HL-60/S4 treated with retinoic acid at 250 ng/mL for 4 days and 3 days (cell line): Measurements from ENCODE around the gene ENTPD7.
"Not testable (repeated sequence)": the region's sequence is repeated elsewhere in the genome, so short reads cannot be mapped to it uniquely, and the experiment has no call there.

ENCODE experiments used
- in situ Hi-C: fragments of 300-500 bp; cut with MboI; formaldehyde crosslinking; loops from 2 replicates; pipeline ENCODE4 v1.7.0; 2022; ENCODE audit warnings: low sequenced_read_pairs

The ENTPD7 gene

DNA sequence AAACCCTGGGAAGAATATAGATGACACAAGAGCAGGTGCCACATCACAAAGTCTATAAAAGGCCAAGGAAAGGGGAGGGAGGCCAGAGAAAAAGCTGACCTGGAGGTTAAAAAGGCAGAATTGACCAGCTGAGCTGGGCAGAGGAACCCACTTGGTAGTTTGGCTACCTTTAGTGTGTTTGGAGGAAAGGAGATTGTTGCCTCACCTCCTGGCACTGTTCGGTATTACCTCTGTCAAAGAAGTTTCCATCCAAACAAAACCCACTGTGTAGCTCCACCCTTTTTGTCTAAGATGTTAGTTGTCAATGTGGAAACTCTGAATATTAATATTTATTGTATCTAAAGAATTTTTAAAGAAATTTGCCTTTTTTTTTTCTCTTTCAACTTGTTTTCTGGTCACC, 23.4 kb downstream of the ENTPD7 start:
- in situ Hi-C loops = no loop called here

DNA sequence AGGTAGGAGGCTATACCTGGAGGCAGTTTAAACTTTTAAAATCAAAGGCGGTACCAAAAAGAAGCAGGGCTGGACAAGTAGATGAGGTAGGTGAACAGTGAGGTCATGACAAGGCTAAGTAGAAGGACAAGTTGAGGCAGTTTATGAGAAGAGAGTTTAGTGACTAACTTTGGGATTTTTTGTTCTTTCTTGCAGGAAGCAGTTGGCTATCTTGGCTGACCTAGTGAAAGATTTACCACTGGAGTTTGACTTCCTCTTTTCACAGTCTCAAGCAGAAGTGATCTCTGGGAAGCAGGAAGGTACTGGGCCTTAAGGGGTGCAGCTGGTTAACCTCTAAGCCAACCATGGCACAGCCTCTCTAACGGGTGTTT, 26.3 kb downstream of the ENTPD7 start:
- in situ Hi-C loops = no loop called here

DNA sequence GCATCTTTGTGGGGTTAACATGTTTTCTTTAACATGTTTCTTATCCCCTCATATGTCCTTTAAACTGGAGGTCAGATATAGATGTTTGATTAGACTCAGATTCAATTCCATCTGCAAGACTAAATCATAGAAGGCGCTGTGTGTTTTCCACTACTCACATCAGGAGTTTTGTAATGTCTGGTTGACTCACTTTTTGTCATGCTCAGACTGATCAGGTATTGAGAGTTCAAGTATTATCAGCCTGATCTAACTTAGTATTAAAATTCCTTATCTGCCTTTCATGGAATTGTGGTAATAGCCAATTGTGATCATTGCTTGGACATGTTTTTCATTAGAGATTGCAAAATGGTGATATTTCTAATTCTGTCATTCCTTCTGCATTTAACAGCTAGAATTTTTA, 30.2 kb downstream of the ENTPD7 start:
- in situ Hi-C loops = no loop called here

DNA sequence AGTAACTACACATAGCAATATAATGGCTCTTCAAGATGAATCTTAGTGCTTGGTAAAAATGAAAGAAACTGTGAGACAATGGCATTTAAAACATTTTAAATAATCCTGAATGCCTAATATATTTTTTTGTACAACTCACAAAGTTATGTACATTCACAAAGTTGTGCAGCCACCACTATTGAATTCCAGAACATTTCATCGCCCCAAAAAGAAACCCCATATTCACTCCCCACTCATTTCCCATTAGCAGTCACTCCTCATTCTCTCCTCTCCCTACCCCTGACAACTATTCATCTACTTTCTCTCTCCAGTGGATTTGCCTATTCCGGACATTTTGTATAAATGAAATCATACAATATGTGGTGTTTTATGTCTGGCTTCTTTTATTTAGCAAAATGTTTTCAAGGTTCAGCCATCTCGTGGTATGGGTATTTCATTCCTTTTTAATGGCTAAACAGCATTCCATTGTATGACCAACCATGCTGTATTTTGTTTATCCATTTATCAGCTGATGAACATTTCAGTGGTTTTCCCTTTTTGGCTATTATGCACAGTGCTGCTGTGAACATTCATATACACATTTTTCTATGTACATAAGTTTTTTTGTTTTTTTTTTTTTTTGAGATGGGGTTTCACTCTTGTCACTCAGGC, 34.7 kb downstream of the ENTPD7 start:
- in situ Hi-C loops = no loop called here

DNA sequence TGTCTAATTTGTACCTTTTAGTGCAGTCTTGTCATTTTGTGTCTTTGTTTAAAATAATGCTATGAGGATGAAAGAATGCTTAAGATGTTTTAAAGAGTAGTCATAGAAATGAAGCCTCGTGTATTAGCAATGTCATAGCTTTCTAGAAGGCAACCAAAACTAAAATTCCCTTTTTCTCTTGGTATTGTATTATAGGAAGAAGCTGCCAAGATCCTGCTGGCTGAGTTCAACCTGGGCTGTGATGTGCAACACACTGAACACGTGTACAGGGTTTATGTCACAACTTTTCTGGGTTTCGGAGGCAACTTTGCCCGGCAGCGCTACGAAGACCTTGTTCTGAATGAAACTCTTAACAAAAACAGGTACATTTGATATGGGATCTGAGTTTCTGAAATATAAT, 36.5 kb downstream of the ENTPD7 start:
- in situ Hi-C loops = no loop called here

DNA sequence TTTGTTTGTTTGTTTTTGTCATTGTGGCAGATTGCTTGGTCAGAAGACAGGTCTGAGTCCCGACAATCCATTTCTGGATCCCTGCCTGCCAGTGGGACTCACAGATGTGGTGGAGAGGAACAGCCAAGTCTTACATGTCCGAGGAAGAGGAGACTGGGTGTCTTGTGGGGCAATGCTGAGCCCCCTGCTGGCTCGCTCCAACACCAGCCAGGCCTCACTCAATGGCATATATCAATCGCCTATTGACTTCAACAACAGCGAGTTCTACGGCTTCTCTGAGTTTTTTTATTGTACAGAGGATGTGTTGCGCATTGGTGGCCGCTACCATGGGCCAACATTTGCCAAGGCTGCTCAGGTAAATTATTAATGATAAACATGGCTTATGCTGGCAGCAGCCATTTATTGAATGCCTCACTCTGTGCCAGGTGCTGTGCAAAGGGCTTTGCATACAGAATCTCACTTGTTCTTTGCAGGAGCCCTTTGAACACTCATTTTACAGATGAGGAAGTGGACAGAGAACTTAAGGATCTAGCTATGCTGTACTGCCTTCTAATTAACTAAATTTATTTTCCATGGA, 39.3 kb downstream of the ENTPD7 start:
- in situ Hi-C loops = no loop called here

DNA sequence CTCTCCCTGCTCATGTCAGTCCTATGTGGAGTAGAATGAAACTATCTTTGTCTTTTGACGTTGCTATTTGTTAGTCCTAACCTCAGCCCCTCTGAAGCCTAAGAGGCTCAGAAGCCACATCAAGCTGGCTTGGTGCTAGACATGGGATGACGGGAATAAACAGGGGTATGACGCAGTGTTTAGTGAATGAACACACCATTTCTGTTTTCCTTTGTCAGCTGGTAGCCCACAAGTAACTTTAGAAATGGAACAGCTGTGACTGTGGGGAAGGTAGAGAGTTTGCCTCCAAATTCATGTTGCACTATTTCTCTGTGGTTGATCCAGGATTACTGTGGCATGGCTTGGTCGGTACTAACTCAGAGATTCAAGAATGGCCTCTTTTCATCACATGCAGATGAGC, 41.3 kb downstream of the ENTPD7 start:
- in situ Hi-C loops = loop anchor here (25.0 kb wide), 1 partner anchor 263 kb away; the partner anchor contains the start of gene GOT1

DNA sequence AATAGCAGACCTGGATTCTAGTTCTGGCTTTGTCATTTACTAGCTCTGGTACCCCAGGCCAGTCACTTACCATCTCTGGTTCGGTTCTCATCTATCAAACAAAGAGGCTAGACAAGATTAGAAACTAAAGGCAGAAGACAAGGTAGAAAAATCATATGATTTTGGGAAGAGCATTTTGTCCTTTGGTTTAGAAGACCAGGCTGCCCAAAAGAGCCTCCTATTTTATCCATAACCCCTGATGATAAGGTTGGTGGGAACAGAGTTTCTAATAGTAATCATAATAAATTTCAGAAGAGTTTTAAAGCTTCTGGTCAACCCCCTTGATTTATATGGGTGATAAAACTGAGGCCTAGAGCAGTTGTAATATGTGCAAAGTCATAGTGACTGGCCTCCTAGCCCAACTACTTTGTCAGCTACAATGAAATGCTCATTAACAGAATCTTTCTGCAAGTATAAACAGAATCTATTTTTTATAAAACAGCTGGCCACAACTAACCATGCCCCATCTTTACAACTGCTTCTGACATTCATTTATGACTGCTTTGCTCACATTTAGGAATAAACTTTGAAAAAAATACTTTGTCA, 49.2 kb downstream of the ENTPD7 start:
- in situ Hi-C loops = loop anchor here (25.0 kb wide), 1 partner anchor 271 kb away; the partner anchor contains the start of gene GOT1

DNA sequence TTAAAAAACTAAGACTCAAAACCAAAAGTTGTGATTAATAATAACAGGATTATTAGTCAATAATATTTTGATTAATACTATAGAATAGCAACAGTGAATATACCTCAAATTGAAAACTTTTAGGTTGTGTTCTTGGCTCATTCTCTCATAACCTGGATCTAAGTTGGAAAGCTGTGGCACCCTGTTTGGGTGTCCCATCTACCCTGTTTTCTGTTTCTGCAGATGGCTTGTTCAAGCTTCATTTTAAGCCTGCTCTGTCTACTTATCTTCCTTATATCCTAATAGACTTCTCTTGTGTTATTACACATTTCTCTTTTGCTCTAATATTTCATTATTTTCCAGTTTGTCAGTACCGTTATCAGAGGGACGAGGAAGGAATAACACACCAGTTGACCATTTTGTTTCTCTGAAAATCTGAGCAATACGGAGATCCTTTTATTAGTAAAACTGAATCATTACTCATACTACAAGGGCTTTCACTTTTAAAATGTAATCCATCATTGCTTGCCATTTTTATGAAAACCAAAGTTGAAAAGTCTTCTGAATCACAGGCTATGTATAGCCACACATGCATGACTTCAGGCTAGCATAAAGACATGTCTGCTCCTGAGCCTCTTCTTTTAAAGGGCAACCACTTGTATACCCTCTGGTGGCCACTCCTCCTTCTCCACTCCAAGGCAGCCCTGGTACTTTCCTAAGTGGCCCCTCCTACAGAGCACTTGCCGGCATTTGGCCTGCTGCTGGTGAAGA, 50.3 kb downstream of the ENTPD7 start:
- in situ Hi-C loops = loop anchor here (25.0 kb wide), 1 partner anchor 272 kb away; the partner anchor contains the start of gene GOT1

DNA sequence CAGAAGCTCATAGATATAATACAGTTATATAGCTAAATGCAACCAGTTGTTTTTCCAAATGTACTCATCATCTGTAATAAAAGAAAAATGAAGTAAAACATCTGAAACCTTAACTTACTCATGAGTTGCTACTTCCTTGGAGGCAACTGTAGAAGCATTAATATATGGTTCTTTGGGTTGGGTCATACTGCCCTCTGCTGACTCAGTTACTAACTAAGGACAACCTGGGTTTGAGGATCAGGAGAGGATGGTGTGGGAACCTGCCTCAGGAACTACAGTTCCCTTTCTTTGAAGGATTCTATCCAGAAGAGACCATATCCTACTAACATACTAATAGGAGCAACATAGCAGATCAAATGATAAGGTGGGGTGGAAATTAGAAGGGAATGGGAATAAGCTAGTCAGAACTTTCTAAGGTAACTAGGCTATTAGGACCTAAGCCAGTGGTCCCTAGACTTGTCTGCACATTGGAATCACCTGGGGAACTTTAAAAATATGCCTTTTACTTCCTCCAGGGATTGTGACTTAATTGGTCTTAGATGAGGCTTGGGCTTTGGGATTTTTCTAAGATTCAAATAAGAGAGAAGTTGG, 51.9 kb downstream of the ENTPD7 start:
- in situ Hi-C loops = loop anchor here (25.0 kb wide), 1 partner anchor 274 kb away; the partner anchor contains the start of gene GOT1

DNA sequence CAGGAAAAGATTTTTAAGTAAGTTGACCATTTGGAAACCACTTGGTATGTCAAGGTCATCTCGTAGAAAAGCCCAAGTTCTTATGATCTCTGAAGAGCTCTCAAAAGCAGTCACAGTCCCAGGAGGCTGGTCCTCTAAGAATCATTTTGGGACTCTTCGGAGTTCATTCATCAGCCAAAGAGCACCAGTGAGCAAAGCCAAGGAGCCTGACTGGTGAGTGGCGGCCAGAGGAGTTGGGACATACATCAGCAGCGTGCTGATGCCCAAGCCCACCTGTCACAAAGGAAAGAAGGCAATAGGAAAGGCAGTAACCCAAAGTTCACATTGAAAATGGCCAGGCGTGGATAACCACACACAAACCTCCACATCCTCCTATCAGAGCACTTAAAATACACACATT, 55.1 kb downstream of the ENTPD7 start:
- in situ Hi-C loops = loop anchor here (25.0 kb wide), 1 partner anchor 277 kb away; the partner anchor contains the start of gene GOT1

DNA sequence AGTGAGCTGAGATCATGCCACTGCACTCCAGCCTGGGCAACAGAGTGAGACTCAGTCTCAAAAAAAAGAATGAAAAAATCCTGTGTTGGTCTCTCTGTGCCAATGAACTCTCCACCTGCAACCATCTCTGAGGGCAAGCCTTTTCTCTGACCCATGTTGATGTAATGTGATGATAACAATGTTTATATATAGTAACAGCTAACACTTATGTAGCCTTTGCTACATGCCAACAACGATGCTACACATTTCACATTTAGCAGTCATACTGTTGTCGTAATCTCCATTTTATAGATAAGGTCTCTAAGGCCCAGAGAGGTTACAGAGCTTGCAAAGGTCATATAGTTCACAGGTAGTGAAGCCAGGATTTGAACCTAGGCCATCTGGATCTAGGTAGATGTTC, 61.1 kb downstream of the ENTPD7 start:
- in situ Hi-C loops = loop anchor here (25.0 kb wide), 1 partner anchor 283 kb away; the partner anchor contains the start of gene GOT1

DNA sequence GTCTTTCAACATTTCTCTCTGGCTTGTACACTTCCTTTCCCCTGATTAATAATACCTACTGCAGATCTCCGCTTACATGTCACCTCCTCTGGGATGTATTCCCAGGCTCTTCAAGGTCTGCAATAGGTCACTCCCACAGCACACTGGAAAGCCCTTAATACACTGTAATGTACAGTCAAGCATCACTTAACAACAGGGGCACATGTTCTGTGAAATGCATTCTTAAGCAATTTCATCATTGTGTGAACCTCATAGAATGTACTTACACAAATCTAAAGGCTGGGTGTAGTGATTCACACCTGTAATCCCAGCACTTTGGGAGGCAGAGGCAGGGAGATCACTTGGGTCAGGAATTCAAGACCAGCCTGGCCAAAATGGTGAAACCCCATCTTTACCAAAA, 70.7 kb downstream of the ENTPD7 start:
- in situ Hi-C loops = no loop called here

DNA sequence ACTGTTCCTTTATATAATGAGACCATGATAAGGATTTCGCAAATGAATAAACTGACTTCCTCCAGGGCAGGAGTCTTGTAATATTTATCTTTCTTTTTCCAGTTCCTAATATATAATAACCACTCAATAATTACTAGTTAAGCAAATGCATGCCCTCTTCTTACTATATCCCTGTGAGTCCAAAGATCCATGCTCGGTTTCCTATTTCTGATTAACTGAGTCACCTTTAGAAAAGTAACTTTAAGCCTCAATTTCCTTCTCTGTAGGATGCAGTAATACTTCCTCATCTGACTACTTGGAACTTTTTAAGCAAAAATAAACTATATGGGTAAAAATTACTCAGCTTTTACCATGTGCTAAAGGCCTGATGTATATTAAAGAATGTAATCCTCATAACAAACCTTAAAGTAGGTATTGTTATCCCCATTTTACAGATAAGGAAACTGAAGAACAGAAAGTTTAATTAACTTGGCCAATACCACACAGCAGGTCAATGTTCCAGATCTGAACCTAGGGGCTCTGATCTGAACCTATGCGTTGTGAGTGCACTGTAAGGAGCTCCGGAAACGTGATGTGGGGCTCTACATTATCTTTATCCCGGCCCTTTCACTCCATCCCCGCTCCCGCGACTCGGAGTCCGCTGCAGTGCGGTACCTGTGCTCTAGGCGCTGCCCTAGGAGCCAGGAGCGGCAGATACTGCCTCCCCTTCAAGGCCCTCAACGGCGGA, 72.2 kb downstream of the ENTPD7 start:
- in situ Hi-C loops = no loop called here

DNA sequence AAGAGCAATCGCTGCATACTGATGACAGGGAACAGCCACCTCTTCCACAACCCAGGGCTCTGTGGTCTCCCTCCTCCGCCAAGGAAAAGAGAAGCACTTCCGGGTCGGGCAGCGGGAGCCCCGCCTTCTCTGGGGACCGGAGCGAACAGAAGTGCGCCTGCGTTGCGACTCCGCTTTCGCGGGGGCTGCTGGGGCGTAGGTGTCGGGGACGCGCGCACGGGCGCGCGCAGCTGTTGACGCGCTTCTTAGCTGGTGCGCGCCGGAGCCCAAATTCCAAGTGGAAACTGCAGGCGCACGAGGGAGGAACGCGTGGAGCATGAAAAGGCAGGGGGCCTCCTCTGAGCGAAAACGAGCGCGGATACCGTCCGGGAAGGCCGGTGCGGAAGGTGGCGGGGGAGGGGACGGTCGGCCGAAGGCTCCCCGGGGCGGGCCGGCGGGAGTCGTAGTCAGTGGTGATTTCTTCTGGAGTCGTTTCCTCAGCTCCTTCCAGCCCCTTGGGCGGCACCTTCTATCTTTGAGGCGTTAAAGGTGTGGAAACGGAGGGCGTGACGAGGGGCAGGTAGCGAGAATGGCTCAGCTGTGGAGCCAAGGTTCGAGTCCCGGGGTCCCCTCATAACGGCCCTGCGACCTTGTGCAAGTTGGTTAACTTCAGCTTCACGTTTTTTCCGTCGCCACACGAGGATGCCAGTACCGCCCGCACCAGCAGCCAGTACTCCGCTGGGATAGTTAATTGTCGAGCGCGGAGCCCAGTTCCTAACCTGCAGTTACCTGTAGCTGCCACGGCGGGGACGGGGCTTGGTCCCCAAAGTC, 72.9 kb downstream of the ENTPD7 start, which contains the start of the genes COX15 and CUTC:
Gene COX15 (minus strand): TSS at position 95 of the 810 bp plus-strand sequence. CDS start 78 bp downstream, at position 17.
Gene CUTC (plus strand): TSS at position 202 of the 810 bp plus-strand sequence. CDS start 115 bp downstream, at position 317.
- in situ Hi-C loops = no loop called here

DNA sequence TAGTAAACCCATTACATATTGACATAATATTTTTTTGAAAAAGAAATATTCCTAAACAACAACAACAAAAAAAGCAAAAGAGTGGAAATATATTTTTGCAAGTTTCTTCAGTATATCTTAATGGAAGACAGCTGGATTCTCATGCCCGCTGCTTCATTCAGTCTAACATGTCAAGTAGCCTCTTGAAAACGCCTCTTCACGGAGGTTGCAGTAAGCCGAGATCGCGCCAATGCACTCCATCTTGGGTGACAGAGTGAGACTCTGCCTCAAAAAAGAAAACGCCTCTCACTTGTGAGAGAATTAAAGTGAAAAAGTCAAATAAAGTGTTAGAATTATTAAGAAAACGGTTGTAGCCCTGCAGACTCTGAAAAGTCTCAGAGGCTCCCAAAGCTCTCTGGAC, 74.1 kb downstream of the ENTPD7 start:
- in situ Hi-C loops = no loop called here

DNA sequence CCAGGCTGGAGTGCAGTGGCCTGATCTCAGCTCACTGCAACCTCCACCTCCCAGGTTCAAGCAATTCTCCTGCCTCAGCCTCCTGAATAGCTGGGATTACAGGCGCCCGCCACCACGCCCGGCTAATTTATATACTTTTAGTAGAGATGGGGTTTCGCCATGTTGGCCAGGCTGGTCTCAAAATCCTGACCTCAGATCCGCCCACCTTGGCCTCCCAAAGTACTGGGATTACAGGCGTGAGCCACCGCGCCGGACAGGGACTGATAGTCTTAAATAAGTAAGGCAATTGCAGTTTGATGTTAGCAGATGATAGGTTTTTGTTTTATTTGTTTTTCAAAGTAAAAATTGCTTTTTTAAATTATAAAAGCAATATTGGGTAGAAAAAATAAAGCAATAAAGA, 74.8 kb downstream of the ENTPD7 start:
- in situ Hi-C loops = not testable (repeated sequence)

DNA sequence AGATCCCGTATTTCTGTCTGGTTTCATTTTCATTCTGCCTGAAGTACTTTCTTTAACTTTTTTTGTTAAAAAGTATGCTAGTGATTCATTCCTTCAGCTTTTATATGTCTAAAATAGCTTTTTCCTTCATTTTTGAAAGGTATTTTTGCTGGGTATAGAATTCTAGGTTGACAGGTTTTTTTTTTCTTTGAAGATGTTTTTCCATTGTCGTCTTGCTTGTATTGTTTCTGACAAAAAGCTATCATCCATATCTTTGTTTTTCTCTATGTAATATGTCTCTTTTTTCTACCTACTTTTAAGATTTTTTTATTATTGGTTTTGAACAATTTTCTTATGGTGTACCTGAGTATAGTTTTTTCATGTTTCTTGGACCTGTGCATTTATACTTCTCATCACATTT, 81.0 kb downstream of the ENTPD7 start:
- in situ Hi-C loops = no loop called here

DNA sequence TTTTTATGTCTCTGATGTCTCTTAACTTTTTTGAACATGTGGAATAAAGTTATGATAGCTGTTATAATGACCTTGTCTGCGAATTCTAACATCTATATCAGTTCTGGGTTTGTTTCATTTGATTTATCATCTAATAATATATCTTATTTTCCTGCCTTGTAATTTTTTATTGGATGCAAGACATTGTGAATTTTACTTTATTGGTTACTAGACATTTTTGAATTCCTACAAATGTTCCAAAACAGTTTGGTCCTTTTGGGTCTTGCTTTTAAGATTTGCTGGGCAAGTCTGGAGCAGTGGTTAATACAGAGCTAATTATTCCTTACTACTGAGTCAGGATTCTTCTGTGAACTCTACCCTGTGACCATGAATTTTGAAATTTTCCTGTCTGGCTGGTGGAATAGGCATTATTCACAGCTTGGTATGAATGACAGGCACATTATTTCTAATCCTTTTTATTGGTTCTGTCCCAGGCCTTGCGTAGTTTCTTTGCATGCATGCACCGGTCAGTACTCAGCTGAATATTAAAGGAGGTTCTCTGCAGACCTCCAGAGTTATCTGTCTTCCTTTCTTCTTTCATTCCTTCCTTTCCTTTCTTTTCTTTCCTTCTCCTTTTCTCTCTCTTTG, 81.7 kb downstream of the ENTPD7 start:
- in situ Hi-C loops = no loop called here
